Esophagus muscularis mucosa (tissue), 4 donors: Measurements from ENCODE around the gene ATP5PD.

Experiments
- EP300 ChIP-seq: sonication (generic); formaldehyde crosslinking; IDR thresholded peaks from one replicate; pipeline ENCODE4 v1.6.1; 2017; ENCODE audit warnings: antibody characterized with exemption
- POLR2A ChIP-seq: fragments of 450-650 bp; IDR thresholded peaks from one replicate; pipeline ENCODE4 v1.6.1; 2017; ENCODE audit warnings: antibody characterized with exemption, moderate library complexity, mild to moderate bottlenecking, low read depth
- POLR2AphosphoS5 ChIP-seq, 2 donors: sonication (generic); formaldehyde crosslinking; IDR thresholded peaks; one replicate each; pipeline ENCODE4 v1.6.1; 2017; ENCODE audit warnings: antibody characterized with exemption in 2 of 2
- TF ChIP-seq, protein P1 (sequence below), 3 experiments: fragments of 200-600 bp in 2 of 3; fragments of 450-650 bp in 1 of 3; sonication (generic) in 2 of 3; IDR thresholded peaks; one replicate each; pipeline ENCODE4 v1.5.1; 2017 to 2019; ENCODE audit warnings: antibody characterized with exemption in 3 of 3, mild to moderate bottlenecking in 2 of 3, moderate library complexity in 1 of 3

DNA sequence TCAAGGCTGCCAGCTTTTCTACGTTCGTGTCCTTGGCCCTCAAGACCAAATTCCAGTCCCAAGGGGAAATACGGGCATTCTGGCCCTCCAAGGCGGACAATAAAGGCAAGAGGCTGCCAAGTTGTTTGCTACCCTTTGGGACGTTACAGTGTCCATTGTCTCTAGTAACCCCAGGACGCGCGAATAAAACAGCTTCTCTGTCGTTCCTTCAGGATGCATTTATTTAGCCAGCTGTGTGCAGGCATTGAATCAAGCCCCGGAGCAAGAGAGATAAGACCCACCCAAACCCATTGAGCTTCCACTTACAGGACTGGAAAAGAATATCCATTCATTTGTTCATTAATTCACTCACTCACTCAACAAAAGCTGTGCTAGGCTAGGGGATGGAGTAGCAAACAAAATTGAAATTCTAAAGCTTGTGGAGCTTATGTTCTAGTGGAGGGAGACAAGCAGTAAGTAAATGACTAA, 33.6 kb downstream of the ATP5PD start:
- TF ChIP-seq, protein P1, sequence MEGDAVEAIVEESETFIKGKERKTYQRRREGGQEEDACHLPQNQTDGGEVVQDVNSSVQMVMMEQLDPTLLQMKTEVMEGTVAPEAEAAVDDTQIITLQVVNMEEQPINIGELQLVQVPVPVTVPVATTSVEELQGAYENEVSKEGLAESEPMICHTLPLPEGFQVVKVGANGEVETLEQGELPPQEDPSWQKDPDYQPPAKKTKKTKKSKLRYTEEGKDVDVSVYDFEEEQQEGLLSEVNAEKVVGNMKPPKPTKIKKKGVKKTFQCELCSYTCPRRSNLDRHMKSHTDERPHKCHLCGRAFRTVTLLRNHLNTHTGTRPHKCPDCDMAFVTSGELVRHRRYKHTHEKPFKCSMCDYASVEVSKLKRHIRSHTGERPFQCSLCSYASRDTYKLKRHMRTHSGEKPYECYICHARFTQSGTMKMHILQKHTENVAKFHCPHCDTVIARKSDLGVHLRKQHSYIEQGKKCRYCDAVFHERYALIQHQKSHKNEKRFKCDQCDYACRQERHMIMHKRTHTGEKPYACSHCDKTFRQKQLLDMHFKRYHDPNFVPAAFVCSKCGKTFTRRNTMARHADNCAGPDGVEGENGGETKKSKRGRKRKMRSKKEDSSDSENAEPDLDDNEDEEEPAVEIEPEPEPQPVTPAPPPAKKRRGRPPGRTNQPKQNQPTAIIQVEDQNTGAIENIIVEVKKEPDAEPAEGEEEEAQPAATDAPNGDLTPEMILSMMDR (IDR thresholded peaks at IDR 0.05), result no peak
- TF ChIP-seq POLR2AphosphoS5 (IDR thresholded peaks at IDR 0.05) (no peak), POLR2A (no peak), EP300 (no peak)
